ENCODE data around the gene LONP2. TPM values are rescaled to one million over a fixed set of nuclear protein-coding genes. Genes with fewer than 3 reads are reported as not detected.

Gene LONP2
- total RNA-seq, 1 donor: 79.9 TPM

GRCh38 chr16:48330189-48330840 lies 86.2 kb downstream of the LONP2 start:
- DNase-seq (ENCODE audit: low read depth): no peak
- no peak overlapping the region for H3K4me3 ChIP-seq (ENCODE audit: low read depth, low read length)
- no peak for TF ChIP-seq CTCF (IDR thresholded peaks at IDR 0.05; ENCODE audit: insufficient read depth, low read depth, low read length)

GRCh38 chr16:48330841-48331192 lies 86.7 kb downstream of the LONP2 start:
- TF ChIP-seq CTCF (IDR thresholded peaks at IDR 0.05; ENCODE audit: insufficient read depth, low read depth, low read length): no peak
- H3K4me3 ChIP-seq (ENCODE audit: low read depth, low read length): no peak overlapping the region
- no peak for DNase-seq (ENCODE audit: low read depth)

GRCh38 chr16:48332978-48333377 lies 88.9 kb downstream of the LONP2 start:
- no peak for TF ChIP-seq CTCF (IDR thresholded peaks at IDR 0.05; ENCODE audit: insufficient read depth, low read depth, low read length)
- DNase-seq (ENCODE audit: low read depth): no peak
- no peak overlapping the region for H3K4me3 ChIP-seq (ENCODE audit: low read depth, low read length)

GRCh38 chr16:48334325-48334724 lies 90.2 kb downstream of the LONP2 start:
- H3K4me3 ChIP-seq (ENCODE audit: low read depth, low read length): no peak overlapping the region
- DNase-seq (ENCODE audit: low read depth): no peak
- no peak for TF ChIP-seq CTCF (IDR thresholded peaks at IDR 0.05; ENCODE audit: insufficient read depth, low read depth, low read length)

- peak; percentile 87 for DNase-seq (ENCODE audit: low read depth)
- H3K4me3 ChIP-seq (ENCODE audit: low read depth, low read length): no peak overlapping the region
- TF ChIP-seq CTCF (IDR thresholded peaks at IDR 0.05; ENCODE audit: insufficient read depth, low read depth, low read length): no peak
Measured at GRCh38 chr16:48335961-48336360, 91.9 kb downstream of the LONP2 start.

- no peak for DNase-seq (ENCODE audit: low read depth)
- no peak for TF ChIP-seq CTCF (IDR thresholded peaks at IDR 0.05; ENCODE audit: insufficient read depth, low read depth, low read length)
- H3K4me3 ChIP-seq (ENCODE audit: low read depth, low read length): no peak overlapping the region
Measured at GRCh38 chr16:48340054-48340453, 96.0 kb downstream of the LONP2 start.

GRCh38 chr16:48342591-48342990 lies 98.5 kb downstream of the LONP2 start:
- no peak for TF ChIP-seq CTCF (IDR thresholded peaks at IDR 0.05; ENCODE audit: insufficient read depth, low read depth, low read length)
- DNase-seq (ENCODE audit: low read depth): no peak
- H3K4me3 ChIP-seq (ENCODE audit: low read depth, low read length): no peak overlapping the region
